HCT116 (cell line): ENCODE measurements around the gene STXBP5L. TPM values are rescaled to one million over a fixed set of nuclear protein-coding genes. Genes with fewer than 3 reads are reported as not detected.

Experiments
- ATAC-seq: fragments of 200-7000 bp; cut with Tn5 transposase; 2 replicates; pipeline ENCODE4 v1.9.1; 2020; ENCODE audit warnings: mild to moderate bottlenecking, moderate library complexity
- BruUV-seq: library from RNA; stranded (reverse); fragments of 400-500 nt; replicated peaks from 2 replicates; lab custom pipeline; 2021; lab: Mats Ljungman, UMichigan
- CTCF ChIA-PET: fragments of 300-600 bp; sonication (Branson Sonifier 250); formaldehyde crosslinking; loops from one replicate; lab custom pipeline; 2021; ENCODE audit warnings: antibody characterized with exemption; lab: Charles Lee
- POLR2A ChIA-PET: fragments of 300-600, 350-600 bp; sonication (Branson Sonifier 250); formaldehyde crosslinking; loops from one replicate; lab custom pipeline; 2021; ENCODE audit warnings: antibody characterized with exemption; lab: Charles Lee
- RAD21 ChIA-PET, 2 experiments: fragments of 300-600 bp; sonication (Branson Sonifier 250); formaldehyde crosslinking; loops; one replicate each; lab custom pipeline; 2023; ENCODE audit warnings: low total read pairs in 2 of 2; ENCODE audit not compliant: uncharacterized antibody in 2 of 2, unreplicated experiment in 2 of 2, low non-redundant PET in 1 of 2; lab: Charles Lee
- DNase-seq: peaks from one replicate; pipeline ENCODE4 v3.0.0-alpha.2; 2010; ENCODE audit warnings: low read depth, low spot score
- H2AFZ ChIP-seq: fragments of 200-600 bp; shearing (Covaris generic), sonication (generic); 2 replicates; pipeline ENCODE4 v1.6.1; 2017; ENCODE audit warnings: low read depth, mixed run types, mixed read lengths, antibody characterized with exemption, low read length; ENCODE audit not compliant: poor library complexity, severe bottlenecking
- H3K27ac ChIP-seq: 2 replicates; pipeline ENCODE4 v1.5.1; 2012; ENCODE audit warnings: low read depth, low read length
- H3K27me3 ChIP-seq: fragments of 200-600 bp; sonication (generic); 2 replicates; pipeline ENCODE4 v1.6.1; 2016; ENCODE audit warnings: mixed run types, low read length, mixed read lengths; ENCODE audit not compliant: insufficient read depth
- H3K36me3 ChIP-seq, 2 experiments: fragments of 200-500 bp in 1 of 2; fragments of 200-600 bp in 1 of 2; sonication (Bioruptor generic) in 1 of 2; sonication (generic) in 1 of 2; 2 replicates each; pipeline versions ENCODE4 v1.5.1 to v1.6.1; 2014 to 2016; ENCODE audit warnings: low read length in 2 of 2, inconsistent platforms in 1 of 2, mixed read lengths in 1 of 2, mixed run types in 1 of 2; ENCODE audit not compliant: insufficient read depth in 2 of 2, control insufficient read depth in 1 of 2
- H3K4me1 ChIP-seq, 2 experiments: fragments of 200-600 bp in 1 of 2; sonication (generic) in 1 of 2; 2 replicates each; pipeline versions ENCODE4 v1.5.1 to v1.6.1; 2012 to 2017; ENCODE audit warnings: low read length in 2 of 2, inconsistent platforms in 1 of 2, mild to moderate bottlenecking in 1 of 2, mixed read lengths in 1 of 2, mixed run types in 1 of 2, moderate library complexity in 1 of 2; ENCODE audit not compliant: insufficient read depth in 2 of 2, control insufficient read depth in 1 of 2
- H3K4me2 ChIP-seq: fragments of 200-600 bp; sonication (generic); 2 replicates; pipeline ENCODE4 v1.6.1; 2017; ENCODE audit warnings: mixed run types, low read length, mixed read lengths
- H3K4me3 ChIP-seq, 2 experiments: fragments of 200-600 bp in 1 of 2; sonication (generic) in 1 of 2; replicated peaks in 1 of 2; 2 replicates each; pipeline ENCODE4 v1.5.1; 2011 to 2016; ENCODE audit warnings: low read length in 2 of 2, control low read depth in 1 of 2, low read depth in 1 of 2, mild to moderate bottlenecking in 1 of 2, mixed read lengths in 1 of 2, mixed run types in 1 of 2
- H3K79me2 ChIP-seq: fragments of 200-600 bp; sonication (generic); 2 replicates; pipeline ENCODE4 v1.6.1; 2017; ENCODE audit warnings: mild to moderate bottlenecking, mixed run types, low read length, moderate library complexity, mixed read lengths; ENCODE audit not compliant: insufficient read depth
- H3K9ac ChIP-seq: fragments of 200-600 bp; sonication (generic); 2 replicates; pipeline ENCODE4 v1.6.1; 2016; ENCODE audit warnings: low read length, mixed read lengths
- H3K9me2 ChIP-seq: fragments of 200-600 bp; sonication (generic), shearing (Covaris generic); 2 replicates; pipeline ENCODE4 v1.6.1; 2017; ENCODE audit warnings: mixed run types, mild to moderate bottlenecking, moderate library complexity; ENCODE audit not compliant: insufficient read depth
- H3K9me3 ChIP-seq, 2 experiments: fragments of 200-500 bp in 1 of 2; fragments of 200-600 bp in 1 of 2; sonication (Bioruptor generic) in 1 of 2; sonication (generic) in 1 of 2; 2 replicates each; pipeline ENCODE4 v1.6.1; 2014 to 2017; ENCODE audit warnings: low read length in 2 of 2, mixed read lengths in 2 of 2, inconsistent platforms in 1 of 2, low read depth in 1 of 2, mild to moderate bottlenecking in 1 of 2, mixed run types in 1 of 2, moderate library complexity in 1 of 2; ENCODE audit not compliant: control insufficient read depth in 1 of 2, insufficient read depth in 1 of 2
- H4K20me1 ChIP-seq: fragments of 200-600 bp; sonication (generic), shearing (Covaris generic); 2 replicates; pipeline ENCODE4 v1.6.1; 2017; ENCODE audit warnings: mixed run types, mild to moderate bottlenecking, moderate library complexity; ENCODE audit not compliant: insufficient read depth
- EGR1 ChIP-seq: IDR thresholded peaks from 2 replicates; pipeline ENCODE4 v1.6.1; 2012; ENCODE audit warnings: low read depth
- ELF1 ChIP-seq: IDR thresholded peaks from 2 replicates; pipeline ENCODE4 v1.6.1; 2012; ENCODE audit warnings: low read depth, borderline replicate concordance
- EZH2 ChIP-seq: fragments of 200-600 bp; sonication (generic); IDR thresholded peaks from 2 replicates; pipeline ENCODE4 v1.6.1; 2017; ENCODE audit warnings: antibody characterized with exemption, mixed run types
- EZH2phosphoT487 ChIP-seq: fragments of 200-600 bp; IDR thresholded peaks from 2 replicates; pipeline ENCODE4 v1.6.1; 2018; ENCODE audit warnings: antibody characterized with exemption, borderline replicate concordance
- JUND ChIP-seq: IDR thresholded peaks from 2 replicates; pipeline ENCODE4 v1.6.1; 2012
- POLR2A ChIP-seq: IDR thresholded peaks from 2 replicates; pipeline ENCODE4 v1.7.0; 2011; ENCODE audit warnings: borderline replicate concordance; ENCODE audit not compliant: insufficient read depth, insufficient read length; ENCODE audit errors: extremely low read depth
- RAD21 ChIP-seq: IDR thresholded peaks from 2 replicates; pipeline ENCODE4 v1.6.1; 2012; ENCODE audit warnings: low read depth, mild to moderate bottlenecking
- REST ChIP-seq: IDR thresholded peaks from 2 replicates; pipeline ENCODE4 v1.6.1; 2012; ENCODE audit warnings: low read depth
- SP1 ChIP-seq: IDR thresholded peaks from 2 replicates; pipeline ENCODE4 v1.6.1; 2012; ENCODE audit warnings: low read depth
- SRF ChIP-seq: IDR thresholded peaks from 2 replicates; pipeline ENCODE4 v1.6.1; 2012; ENCODE audit warnings: low read depth
- YY1 ChIP-seq: IDR thresholded peaks from 2 replicates; pipeline ENCODE4 v1.6.1; 2011; ENCODE audit warnings: low read length, low read depth, moderate library complexity, mild to moderate bottlenecking; ENCODE audit not compliant: insufficient replicate concordance; ENCODE audit errors: extremely low read depth
- intact Hi-C: fragments of 100-400 bp; cut with micrococcal nuclease; formaldehyde crosslinking; loops from 2 replicates; pipeline ENCODE4 v1.10.0; 2022
- total RNA-seq: library from RNA; stranded (reverse); gene quantifications from one replicate; pipeline ENCODE4 v1.2.1, GENCODE V29; 2021; ENCODE audit not compliant: unreplicated experiment

Gene STXBP5L
- total RNA-seq, 1 experiment from 2014 or later = not detected

GRCh38 chr3:121202573-121202972 is 294.6 kb downstream of the STXBP5L start:
- H3K4me2 ChIP-seq = no peak overlapping the region
- no TSS peak for BruUV-seq
- H2AFZ ChIP-seq = no peak overlapping the region
- ChIA-PET RAD21 (no interaction called here), POLR2A (no interaction called here), CTCF (no interaction called here)
- H3K4me1 ChIP-seq = no peaks in the 10 kb centered on the region
- no peaks in the 10 kb centered on the region for H3K79me2 ChIP-seq
- no peak overlapping the region for H3K27ac ChIP-seq
- H3K9ac ChIP-seq = no peak overlapping the region
- 0 out of 4 replicates have a peak, but pooled peaks cover 0 to 4% of the 10 kb centered on the region in 2 experiments for H3K9me3 ChIP-seq
- no peaks in the 10 kb centered on the region for H3K9me2 ChIP-seq
- H3K27me3 ChIP-seq = no peaks in the 10 kb centered on the region
- no peak for TF ChIP-seq EZH2
- no peak for TF ChIP-seq POLR2A
- TF ChIP-seq SRF = no peak
- TF ChIP-seq EZH2phosphoT487 = no peak
- TF ChIP-seq ELF1 = no peak
- TF ChIP-seq SP1 = no peak
- TF ChIP-seq RAD21 = no peak
- no peak for TF ChIP-seq JUND
- TF ChIP-seq REST = no peak
- no peak for TF ChIP-seq YY1
- no peak for TF ChIP-seq EGR1
- no peak for ATAC-seq
- DNase-seq = no peak
- H4K20me1 ChIP-seq = no peaks in the 10 kb centered on the region
- no peak overlapping the region for H3K4me3 ChIP-seq
- no peaks in the 10 kb centered on the region for H3K36me3 ChIP-seq
- intact Hi-C loops = no loop called here
